A172 (cell line): Measurements from ENCODE around the gene MC1R. TPM values are rescaled to one million over a fixed set of nuclear protein-coding genes. Genes with fewer than 3 reads are reported as not detected.
"Not testable (repeated sequence)": the region's sequence is repeated elsewhere in the genome, so short reads cannot be mapped to it uniquely, and the experiment has no call there.

ENCODE experiments used
- DNase-seq: peaks from one replicate; pipeline ENCODE4 v3.0.0-alpha.2; 2015; ENCODE audit warnings: low spot score
- total RNA-seq: library from RNA; depleted of rRNA; stranded (reverse); fragments of >200 nt; shearing (Covaris generic); gene quantifications from 2 replicates; pipeline ENCODE4 v1.2.3, GENCODE V29; 2014; rRNA removed

MC1R gene
- 7.2 and 9.8 TPM in 2 replicates for total RNA-seq

DNA sequence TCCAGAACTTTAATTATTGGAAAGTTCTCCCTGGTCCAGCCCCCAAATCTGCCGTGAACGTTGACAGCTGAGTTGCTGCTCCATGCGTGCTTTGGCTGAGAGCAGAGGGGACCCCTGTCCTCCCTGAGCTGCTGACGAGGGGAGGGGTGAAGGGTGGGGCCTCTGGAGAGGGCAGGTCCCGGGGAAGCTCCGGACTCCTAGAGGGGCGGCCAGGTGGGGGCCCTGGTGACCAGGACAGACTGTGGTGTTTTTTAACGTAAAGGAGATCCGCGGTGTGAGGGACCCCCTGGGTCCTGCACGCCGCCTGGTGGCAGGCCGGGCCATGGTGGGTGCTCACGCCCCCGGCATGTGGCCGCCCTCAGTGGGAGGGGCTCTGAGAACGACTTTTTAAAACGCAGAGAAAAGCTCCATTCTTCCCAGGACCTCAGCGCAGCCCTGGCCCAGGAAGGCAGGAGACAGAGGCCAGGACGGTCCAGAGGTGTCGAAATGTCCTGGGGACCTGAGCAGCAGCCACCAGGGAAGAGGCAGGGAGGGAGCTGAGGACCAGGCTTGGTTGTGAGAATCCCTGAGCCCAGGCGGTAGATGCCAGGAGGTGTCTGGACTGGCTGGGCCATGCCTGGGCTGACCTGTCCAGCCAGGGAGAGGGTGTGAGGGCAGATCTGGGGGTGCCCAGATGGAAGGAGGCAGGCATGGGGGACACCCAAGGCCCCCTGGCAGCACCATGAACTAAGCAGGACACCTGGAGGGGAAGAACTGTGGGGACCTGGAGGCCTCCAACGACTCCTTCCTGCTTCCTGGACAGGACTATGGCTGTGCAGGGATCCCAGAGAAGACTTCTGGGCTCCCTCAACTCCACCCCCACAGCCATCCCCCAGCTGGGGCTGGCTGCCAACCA lies at the start of gene MC1R:
MC1R (plus strand) TSS at position 410 of the 895 bp plus-strand sequence; CDS start at position 807, 397 bp downstream.
- DNase-seq, result peak; percentile 46

DNA sequence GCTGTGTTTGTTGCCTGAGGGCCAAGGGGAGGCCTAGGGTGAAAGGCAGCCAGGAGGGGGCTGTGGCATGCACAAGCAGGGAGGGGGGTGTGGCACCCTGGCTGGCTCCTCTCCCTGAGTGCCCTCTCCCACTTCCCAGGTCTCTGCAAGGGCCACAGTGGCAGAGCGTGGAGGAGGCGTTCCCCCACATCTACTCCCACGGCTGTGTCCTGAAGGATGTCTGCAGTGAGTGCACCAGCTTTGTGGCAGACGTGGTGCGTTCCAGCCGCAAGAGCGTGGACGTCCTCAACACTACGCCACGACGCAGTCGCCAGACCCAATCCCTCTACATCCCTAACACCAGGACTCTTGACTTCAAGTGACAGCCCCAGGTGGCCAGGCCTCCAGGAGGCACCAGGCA lies 48.8 kb upstream of the MC1R start:
- DNase-seq, result no peak

DNA sequence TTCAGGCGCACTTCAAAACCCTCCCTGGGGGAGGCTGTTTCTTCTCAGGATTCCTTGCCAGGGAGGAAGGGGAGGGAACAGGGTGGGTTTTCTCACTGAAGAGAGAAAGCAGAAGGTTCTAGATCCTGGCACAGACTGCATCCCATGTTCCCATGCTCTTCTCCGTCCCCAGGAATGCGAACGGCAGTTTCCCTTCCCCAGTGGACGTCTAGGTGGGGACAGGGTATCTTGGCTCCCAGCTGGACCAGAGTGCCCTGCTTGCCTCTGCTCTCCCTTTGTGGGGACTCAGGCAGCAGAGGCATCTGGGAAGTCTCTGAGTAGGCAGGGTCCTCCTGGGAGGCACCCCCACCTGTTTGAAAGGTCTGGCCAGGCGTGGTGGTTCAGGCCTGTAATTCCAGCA lies 48.2 kb upstream of the MC1R start:
- no peak for DNase-seq

DNA sequence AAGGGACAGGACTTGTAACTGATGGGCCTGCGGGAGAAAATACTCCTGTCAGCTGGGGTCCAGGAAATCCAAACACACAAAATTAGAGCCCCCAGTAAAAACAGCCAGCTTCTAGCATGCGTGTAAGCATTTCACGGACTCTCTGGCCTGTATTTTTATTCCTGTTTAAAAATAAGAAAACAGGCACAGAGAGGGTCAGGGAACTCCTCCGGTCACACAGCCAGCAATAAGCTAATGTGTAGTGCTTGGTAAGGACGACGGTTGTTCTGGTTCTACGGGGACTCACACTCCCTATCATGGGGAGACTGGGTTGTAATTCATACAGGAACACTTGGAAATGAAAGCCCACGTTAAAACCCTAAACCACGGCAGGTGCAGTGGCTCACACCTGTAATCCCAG lies 46.8 kb upstream of the MC1R start:
- no peak for DNase-seq

DNA sequence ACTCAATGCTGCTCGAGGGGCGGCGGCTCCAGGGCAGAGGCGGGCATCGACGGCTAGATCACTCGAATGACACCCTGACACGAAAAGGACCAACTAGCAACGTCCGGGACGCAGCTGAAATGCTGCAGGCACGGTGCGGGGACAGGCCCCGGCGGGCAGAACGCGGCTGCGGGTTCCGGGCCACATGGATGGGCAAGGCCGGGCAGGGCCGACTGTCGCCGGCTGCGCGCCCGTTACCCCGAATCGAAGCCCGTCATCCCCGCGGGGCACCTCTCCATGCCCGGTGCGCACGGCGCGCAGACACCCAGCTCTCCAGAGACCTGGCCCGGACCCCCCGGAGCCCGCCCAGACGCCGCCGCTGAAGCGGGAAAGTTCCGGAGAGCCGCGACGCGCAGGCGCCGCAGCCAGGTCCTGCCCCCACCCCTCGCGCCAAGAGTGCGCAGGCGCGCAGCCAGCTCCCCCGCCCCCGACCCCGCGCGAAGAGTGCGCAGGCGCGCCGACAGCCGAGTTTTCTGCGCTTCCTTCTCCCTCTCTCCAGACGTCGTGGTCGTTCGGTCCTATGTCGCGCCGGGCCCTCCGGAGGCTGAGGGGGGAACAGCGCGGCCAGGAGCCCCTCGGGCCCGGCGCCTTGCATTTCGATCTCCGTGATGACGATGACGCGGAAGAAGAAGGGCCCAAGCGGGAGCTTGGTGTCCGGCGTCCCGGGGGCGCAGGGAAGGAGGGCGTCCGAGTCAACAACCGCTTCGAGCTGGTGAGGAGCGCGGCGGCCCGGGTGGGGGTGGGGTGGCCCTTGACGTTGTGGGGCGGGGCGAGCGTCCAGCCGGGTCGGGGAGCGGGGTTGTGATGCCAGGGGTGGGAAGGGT lies 45.3 kb upstream of the MC1R start, which contains the start of gene TCF25:
TCF25 (plus strand) TSS at position 484 of the 863 bp plus-strand sequence; CDS start at position 560, 76 bp downstream.
- peak; percentile 85 for DNase-seq

DNA sequence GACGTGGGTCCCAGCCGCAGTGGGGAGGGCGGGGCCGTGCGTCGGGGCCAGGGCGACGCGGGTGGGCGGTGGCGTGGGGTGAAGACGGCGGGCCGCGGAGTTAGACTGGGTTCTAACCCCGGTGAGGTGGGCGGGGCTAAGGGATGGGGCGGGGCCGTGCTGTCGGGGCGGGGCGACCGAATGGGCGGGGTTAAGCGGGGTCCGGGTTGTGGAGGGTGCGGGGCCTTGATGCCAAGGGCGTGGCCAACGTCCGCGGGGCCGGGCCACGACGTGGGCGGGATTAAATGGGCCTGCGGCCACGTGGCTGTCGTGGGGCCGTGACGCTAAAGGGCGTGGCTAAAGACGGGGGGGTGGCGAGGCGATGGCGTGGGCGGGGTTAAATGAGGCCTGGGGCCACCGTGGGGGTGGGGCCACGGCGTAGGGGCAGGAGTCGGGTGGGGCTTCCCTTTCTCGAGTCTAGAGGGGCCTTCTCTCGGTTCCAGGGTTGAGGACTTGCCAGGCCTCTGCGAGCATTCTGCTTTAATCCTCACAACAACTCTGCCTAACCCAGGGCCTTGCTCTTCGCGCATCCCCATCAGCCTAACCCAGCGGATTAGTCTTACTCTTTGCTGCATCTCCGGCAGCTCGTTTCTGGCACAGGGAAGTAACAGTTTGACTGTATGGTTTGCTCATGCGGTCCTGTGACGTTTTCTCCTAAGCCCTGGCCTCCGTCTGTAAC lies 44.5 kb upstream of the MC1R start:
- peak; percentile 80 for DNase-seq

DNA sequence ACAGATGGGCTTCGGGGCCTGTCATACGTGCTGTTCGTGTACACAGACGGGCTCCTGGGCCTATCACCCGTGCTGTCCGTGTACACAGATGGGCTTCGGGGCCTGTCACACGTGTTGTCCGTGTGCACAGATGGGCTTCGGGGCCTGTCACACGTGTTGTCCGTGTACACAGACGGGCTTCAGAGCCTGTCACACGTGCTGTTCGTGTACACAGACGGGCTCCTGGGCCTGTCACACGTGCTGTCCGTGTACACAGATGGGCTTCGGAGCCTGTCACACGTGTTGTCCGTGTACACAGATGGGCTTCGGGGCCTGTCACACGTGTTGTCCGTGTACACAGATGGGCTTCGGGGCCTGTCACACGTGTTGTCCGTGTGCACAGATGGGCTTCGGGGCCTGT lies 39.5 kb upstream of the MC1R start:
- not testable (repeated sequence) for DNase-seq

DNA sequence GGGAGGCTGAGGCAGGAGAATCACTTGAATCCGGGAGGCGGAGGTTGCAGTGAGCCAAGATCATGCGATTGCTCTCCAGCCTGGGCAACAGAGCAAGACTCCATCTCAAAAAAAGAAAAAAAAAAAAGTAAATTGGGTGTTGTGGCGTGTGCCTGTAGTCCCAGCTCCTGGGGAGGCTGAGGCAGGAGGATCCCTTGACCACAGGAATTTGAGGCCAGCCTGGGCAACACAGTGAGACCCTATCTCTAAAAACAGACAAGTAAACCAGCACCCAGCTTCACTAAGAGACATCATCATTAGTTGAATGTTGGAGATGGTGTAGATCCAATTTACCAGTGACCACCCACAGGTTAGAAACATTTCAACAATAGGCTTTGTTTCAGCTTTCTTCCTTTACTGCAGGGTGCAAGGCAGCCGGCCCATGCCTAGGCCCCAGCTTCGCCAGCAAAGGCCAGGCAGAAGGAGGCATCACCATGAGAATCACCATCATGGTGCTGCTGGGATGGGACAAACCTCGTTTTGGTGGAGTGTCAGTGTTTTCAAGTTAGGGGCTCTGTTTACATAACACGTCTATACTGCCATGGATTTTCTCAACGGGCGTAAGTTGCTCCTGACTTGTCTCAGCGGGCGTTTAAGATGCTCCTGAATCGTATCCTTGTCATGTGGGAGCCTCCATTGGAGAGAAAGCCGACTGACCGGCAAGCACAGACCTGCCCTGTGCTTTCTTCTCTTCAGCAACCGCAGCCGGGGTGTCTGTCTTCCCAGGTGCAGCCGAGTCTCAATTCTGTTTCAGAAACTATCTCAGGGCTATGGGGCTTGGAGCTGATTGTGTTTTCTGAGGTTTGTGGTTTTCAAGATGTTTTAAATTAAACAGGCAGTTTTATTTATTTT lies 37.9 kb upstream of the MC1R start:
- no peak for DNase-seq

DNA sequence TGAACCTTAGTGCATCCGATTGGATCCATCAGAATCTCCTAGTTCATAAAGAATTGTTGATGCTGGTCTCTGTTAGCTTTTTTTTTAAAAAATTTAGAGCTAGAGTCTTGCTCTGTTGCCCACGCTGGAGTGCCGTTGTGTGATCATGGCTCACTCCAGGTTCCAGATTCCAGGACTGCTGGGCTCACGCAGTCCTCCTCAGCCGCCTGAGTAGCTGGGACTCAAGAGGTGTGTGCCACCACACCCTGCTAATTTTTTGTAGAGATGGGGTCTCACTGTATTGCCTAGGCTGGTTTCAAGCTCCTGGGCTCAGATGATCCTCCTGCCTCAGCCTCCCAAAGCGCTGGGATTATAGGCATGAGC lies 37.3 kb upstream of the MC1R start:
- DNase-seq, result no peak

DNA sequence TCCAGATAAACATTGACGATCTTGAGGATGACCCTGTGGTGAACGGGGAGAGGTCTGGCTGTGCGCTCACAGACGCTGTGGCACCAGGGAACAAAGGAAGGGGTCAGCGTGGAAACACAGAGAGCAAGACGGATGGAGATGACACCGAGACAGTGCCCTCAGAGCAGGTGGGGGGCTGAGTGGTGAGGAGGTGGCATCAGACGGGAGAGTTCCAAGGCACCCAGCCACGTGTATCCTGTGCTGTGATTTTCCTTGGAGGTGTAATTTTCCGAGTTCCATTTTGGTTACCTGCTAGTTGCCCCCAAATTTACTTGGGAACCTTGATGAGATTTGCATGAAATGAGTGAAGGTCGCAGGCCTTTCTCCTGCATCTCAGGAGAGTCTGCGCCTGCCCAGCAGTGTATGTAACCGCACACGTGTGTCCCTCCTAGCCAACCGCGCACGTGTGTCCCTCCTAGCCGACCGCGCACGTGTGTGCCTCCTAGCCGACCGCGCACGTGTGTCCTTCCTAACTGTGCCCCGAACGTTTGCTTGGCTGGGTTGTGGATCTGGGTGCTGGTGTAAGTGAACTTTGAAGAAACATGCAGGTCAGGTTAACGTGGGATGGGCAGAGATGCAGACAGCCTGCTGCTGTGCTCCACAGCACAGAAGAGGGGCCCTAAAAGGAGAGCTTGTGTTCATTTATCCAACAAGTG lies 35.2 kb upstream of the MC1R start:
- no peak for DNase-seq

DNA sequence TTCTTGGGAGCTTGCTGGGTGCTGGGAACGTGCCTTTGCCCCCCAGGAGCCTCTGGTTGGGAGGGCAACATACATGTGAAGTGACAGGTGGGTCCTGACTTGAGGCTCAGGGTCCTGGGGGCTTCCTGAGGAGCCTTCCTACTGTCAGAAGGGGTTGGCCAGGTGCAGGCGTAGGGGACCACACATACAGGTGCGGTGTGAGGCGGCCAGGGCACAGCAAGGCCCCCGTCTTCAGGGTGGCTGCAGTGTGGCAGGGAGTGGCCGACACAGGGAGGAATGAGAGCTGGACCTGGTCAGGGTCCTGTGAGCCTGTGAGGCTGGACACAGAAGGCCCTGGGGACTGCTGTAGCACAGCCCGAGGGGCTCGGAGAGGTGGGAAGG lies 34.6 kb upstream of the MC1R start:
- no peak for DNase-seq

DNA sequence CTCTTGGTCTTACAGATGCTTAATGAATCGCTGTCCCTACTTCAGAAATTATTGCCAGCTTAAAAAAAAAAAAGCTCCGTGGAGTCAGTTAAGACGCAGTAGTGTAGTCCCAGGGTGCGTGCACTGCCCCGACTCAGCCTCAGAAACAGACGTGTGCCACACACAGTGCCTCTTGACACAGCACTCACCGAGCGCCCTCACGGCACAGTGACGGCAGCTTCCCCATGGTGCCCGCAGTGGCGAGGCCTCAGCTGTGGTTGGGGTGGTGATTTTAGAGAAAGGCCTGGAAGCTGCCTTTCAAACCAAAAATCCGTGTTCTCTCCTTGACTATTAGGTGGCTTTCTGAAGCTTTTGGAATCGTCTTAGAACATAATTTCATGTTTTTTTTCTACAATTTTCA lies 31.4 kb upstream of the MC1R start:
- no peak for DNase-seq

DNA sequence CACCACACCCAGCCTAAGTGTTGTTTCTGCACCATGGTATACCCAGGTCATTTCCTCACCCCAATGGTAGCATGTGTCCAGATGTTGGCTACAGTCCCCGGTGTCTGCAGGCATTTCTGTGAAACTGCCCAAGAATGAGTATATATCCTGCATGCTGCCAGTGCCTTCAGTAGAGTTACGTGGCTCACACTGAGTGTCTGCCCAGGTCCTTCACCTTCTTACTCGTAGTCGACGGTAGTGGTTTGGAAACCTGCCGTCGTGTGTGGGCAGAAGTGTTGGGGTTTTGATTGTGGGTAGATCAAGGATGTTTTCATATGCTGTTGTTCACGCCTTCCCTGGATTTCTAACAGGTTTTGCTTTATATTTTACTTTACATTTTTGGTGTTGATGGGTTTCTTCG lies 28.5 kb upstream of the MC1R start:
- DNase-seq, result no peak

DNA sequence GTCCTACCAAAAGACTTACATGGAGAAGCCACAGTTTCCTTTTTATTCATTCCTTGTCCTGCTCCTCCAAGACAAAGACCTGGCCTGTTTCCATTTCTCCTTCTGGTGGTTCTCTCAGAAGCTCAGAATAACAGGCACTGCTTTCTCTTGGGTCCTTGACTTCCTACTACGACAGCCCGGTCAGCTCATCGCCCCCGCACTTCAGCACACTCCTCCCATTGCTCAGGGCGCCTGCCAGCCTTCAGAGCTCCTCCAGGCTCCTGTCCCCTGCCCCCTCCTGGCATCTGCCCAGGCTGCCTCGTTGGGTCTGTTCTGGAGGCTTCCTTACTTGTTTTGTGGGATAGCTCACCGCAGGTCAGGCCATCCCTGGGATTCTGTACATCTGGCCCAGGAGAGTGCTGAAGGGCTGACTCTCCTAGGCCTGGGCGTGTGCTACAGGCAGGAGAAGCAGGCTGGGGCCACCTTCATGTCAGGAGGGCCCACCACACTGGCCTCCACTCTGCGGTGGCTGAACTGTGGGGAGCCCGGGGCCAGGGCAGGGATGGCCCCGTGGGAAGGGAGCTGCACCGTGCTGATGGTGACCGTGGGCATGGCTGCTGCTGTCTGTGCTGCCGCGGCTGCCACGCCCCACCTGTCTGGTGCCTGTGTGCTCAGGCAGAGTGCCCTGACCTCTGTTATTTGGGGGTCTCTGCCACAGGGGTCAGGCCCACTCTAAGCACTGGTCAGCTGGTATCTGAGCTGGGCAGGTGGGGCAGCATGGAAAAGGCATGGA lies 27.6 kb upstream of the MC1R start:
- DNase-seq, result no peak

DNA sequence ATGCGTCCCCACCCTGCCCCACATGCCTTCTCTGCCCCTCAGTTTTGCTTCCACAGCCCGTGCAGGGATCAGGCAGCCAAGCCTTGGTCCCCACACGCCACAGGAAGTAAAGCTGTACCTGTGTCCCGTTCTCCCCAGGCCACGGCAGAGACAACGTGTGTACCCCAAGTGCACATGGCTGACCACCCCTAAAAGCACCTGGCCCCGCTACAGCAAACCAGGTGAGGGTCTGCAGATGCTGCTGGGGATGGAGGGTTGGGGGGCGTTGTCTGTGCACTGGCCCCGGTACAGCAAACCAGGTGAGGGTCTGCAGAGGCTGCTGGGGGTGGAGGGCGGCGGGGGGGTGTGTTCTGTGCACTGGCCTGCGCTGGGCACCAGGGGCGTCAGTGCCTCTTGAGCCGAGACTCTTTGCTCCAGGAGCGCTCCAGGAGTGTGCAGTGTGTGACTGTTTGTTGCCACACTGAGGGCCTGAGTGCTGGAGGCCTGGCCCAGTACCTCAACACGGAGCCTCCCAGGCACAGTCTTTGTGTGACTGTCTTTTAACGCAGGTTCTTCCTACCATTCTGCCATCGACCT lies 26.5 kb upstream of the MC1R start:
- no peak for DNase-seq

DNA sequence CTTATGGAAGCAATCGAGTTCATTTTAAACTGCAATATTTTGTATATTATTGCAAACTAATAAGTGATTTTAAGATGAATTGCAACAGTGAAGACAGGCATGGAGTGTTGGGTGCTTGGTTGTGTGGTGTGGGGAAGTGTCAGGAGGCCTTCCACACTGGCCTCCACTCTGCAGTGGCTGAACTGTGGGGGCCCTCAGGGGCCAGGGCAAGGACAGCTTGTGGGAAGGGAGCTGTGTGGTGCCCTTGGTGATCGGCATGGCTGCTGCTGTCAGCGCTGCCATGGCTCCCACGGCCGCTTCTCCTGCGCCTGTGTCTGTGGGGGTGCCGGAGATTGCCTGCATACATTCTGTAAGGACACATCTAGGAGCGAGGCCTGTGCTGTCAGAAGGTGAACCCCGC lies 26.0 kb upstream of the MC1R start:
- DNase-seq, result no peak

DNA sequence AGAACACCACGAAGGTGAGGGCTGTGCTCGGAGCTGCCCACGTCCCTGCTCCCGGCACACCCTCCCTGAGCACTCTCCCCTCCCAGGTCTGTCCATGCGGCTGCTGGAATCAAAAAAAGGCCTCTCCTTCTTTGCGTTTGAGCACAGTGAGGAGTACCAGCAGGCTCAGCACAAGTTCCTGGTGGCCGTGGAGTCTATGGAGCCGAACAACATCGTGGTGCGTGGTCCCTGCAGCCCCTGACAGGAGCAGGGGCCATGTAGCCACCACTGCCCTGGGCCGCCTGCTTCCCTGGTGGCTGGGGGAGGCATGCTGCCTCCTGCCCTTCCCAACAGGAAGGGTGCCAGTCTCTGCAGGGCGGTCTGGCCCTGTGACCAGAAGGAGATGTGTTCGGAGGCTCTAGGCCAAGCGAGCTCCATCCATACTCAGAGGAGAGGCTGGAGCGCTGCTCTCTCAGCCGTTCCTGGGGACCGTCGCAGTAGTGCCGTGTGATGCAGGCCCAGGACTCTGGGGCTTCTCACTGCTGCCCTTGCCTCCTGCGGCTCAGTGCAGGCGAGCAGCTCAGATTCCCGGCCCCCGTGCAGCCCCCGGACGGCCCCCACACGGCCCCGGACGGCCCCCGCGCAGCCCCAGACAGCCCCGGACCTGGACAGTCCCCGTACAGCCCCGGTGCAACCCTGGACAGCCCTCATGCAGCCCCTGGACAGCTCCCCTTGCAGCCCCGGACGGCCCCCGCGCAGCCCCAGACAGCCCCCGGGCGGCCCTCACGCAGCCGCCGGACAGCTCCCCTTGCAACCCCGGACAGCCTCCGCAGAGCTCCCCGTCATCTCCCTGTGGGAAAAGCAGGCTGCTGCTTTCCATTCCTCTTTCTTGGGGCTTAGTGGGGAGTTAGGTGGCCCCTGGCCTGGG lies 24.8 kb upstream of the MC1R start:
- no peak for DNase-seq
